Tibial artery (tissue), 4 donors: ENCODE data around the gene TOM1L2.

Experiments used
- DNase-seq, 2 donors: peaks; one replicate each; pipeline ENCODE4 v3.0.0-alpha.2; 2019
- H3K27ac ChIP-seq, 2 donors: fragments of 200-600 bp; sonication (generic) in 1 of 2; 1 replicate in 1 of 2; 2 replicates in 1 of 2; pipeline ENCODE4 v1.5.1; 2018 to 2019; ENCODE audit warnings: mild to moderate bottlenecking in 1 of 2
- H3K27me3 ChIP-seq, 2 donors: fragments of 200-600 bp; sonication (generic) in 1 of 2; one replicate each; pipeline versions ENCODE4 v1.5.1 to v1.6.0; 2016 to 2019
- H3K36me3 ChIP-seq, 3 donors: fragments of 200-600 bp; sonication (generic) in 2 of 3; one replicate each; pipeline ENCODE4 v1.5.1; 2016 to 2019; ENCODE audit warnings: mild to moderate bottlenecking in 2 of 3
- H3K4me1 ChIP-seq, 4 donors: fragments of 200-600 bp; sonication (generic) in 2 of 4; 1 replicate in 3 of 4; 2 replicates in 1 of 4; pipeline ENCODE4 v1.5.1; 2016 to 2019
- H3K4me3 ChIP-seq, 2 donors: fragments of 200-600 bp; sonication (generic) in 1 of 2; 1 replicate in 1 of 2; 2 replicates in 1 of 2; pipeline ENCODE4 v1.5.1; 2018 to 2019; ENCODE audit warnings: mild to moderate bottlenecking in 2 of 2
- H3K9me3 ChIP-seq, 3 donors: fragments of 200-600 bp; sonication (generic) in 1 of 3; one replicate each; pipeline ENCODE4 v1.5.1; 2016 to 2019
- CTCF ChIP-seq, 2 experiments: fragments of 200-600 bp in 1 of 2; fragments of 450-650 bp in 1 of 2; IDR thresholded peaks; one replicate each; pipeline ENCODE4 v1.5.1; 2017 to 2019; ENCODE audit warnings: antibody characterized with exemption in 2 of 2, mild to moderate bottlenecking in 1 of 2, moderate library complexity in 1 of 2
- intact Hi-C: fragments of 100-400 bp; cut with DNase I; formaldehyde crosslinking; loops from one replicate; pipeline ENCODE4 v1.15.0; 2023; ENCODE audit warnings: low total_unique reads

Gene TOM1L2

GRCh38 chr17:17844500-17844899 lies 127.7 kb downstream of the TOM1L2 start:
- DNase-seq: no peak
- H3K27me3 ChIP-seq: no peaks in the 10 kb centered on the region

DNA sequence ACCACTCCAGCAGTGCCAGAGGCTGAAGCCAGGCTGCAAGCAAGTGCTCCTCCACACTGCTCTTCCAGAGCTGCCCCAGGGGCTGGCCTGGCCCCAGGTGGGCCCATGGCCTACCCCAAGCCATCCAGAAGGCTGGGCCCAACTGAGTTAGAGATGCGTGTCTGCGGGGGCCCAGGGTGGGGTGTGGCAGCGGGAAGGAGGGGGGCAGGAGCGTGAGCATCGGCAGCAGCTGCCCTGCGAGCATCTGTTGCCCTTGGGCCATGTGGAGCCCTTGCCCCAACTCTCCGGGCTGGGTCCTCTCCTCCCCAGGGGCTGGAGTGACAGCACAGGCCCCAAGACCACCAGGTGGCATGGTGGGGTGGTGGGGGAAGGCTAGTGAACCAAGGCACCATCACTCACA lies 128.1 kb downstream of the TOM1L2 start:
- TF ChIP-seq CTCF (IDR thresholded peaks at IDR 0.05): no peak
- Histone ChIP-seq H3K27ac (no peak overlapping the region), H3K4me1 (peaks cover 1 to 61% (median 47%) of the 10 kb centered on the region in 4 donors), H3K27me3 (no peaks in the 10 kb centered on the region), H3K36me3 (peaks cover 0 to 24% (median 18%) of the 10 kb centered on the region in 3 donors), H3K4me3 (no peak overlapping the region), H3K9me3 (no peaks in the 10 kb centered on the region)
- no peak for DNase-seq
- intact Hi-C loops: no loop called here

More at GRCh38 chr17:17844500-17844899, 127.7 kb downstream of the TOM1L2 start:
- H3K36me3 ChIP-seq: peaks cover 0 to 24% (median 18%) of the 10 kb centered on the region in 3 donors
- intact Hi-C loops: no loop called here
- no peaks in the 10 kb centered on the region for H3K9me3 ChIP-seq
- peaks cover 6 to 61% (median 47%) of the 10 kb centered on the region in 4 donors for H3K4me1 ChIP-seq
- no peak overlapping the region for H3K27ac ChIP-seq
- no peak for TF ChIP-seq CTCF (IDR thresholded peaks at IDR 0.05)
- no peak overlapping the region for H3K4me3 ChIP-seq

- intact Hi-C loops: no loop called here
- DNase-seq: no peak
- no peak overlapping the region for H3K4me3 ChIP-seq
- H3K27ac ChIP-seq: peak overlapping the region; percentile 96 to 100
- no peak for TF ChIP-seq CTCF (IDR thresholded peaks at IDR 0.05)
- H3K36me3 ChIP-seq: peaks cover 0 to 24% (median 18%) of the 10 kb centered on the region in 3 donors
- H3K4me1 ChIP-seq: peaks cover 0 to 61% (median 46%) of the 10 kb centered on the region in 4 donors
- no peaks in the 10 kb centered on the region for H3K9me3 ChIP-seq
- no peaks in the 10 kb centered on the region for H3K27me3 ChIP-seq
Observed at GRCh38 chr17:17843096-17843495, 129.1 kb downstream of the TOM1L2 start.

DNA sequence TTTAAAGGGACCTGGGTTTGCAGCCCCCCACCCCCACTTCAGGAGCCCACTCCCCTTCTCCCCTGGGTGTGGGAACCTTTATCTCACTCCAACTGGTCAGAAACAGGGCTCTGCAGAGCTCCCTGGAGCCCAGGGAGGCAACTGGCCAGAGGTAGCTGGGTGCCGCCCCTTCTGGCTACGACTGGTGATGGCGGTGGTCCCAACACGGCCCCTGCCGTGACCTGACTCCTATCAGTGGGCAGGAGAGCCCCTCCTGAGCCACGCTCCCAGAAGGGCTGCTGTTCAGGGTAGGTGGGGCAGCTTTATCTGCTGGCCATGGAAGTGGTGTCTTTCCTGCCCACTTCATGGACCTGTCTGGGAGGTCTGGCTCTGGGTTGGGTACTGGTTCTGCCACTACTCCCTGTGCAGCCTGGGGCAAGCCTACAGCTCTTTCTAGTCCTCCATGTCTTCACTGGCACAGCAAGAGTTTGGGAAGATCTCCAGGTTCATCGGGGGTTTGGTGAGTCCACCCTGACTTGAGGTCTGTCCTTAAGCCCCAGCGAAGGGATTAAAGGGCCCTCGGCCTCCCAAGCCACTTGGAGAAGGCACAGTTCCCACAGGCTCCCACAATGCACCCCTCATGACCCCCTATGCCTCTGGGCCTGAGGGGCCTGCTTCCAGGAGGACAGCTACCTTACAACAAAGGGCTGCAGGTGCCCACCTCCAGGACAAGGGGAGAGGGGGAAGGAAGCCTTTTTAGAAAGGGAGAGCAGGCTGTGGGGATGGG lies 129.9 kb downstream of the TOM1L2 start:
- no peaks in the 10 kb centered on the region for H3K27me3 ChIP-seq
- H3K27ac ChIP-seq: peak overlapping the region; percentile 96 to 100
- no peak for TF ChIP-seq CTCF (IDR thresholded peaks at IDR 0.05)
- H3K36me3 ChIP-seq: peaks cover 0 to 22% (median 18%) of the 10 kb centered on the region in 3 donors
- no peak for DNase-seq
- H3K4me1 ChIP-seq: peaks cover 0 to 61% (median 49%) of the 10 kb centered on the region in 4 donors
- no peak overlapping the region for H3K4me3 ChIP-seq
- no peaks in the 10 kb centered on the region for H3K9me3 ChIP-seq
- intact Hi-C loops: no loop called here

DNA sequence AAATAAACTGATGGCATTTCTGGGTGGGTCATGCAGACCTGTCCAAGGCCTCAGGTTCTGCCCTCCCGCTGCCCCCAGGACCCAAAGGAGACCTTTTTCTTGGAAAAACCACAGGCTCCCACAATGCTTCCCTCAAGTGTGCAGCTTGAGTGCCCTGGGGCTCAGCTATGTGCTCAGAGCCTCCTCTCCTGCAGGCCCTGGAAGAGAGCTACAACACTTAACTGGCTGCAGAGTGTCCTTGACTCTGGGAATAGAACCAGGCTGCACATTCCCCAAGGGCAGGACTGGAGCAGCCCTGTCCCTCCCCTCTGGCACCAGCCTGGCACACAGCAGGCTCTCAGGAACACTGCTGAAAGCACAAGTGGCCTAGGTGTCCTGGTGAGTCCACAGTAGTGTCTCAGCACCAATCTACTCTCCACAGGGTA lies 130.6 kb downstream of the TOM1L2 start:
- DNase-seq: peak in 1 of 2 donors; percentile 90
- Histone ChIP-seq H3K9me3 (no peaks in the 10 kb centered on the region), H3K27me3 (no peaks in the 10 kb centered on the region), H3K27ac (peak overlapping the region; percentile 96 to 100), H3K4me1 (peaks cover 0 to 61% (median 55%) of the 10 kb centered on the region in 4 donors), H3K4me3 (no peak overlapping the region), H3K36me3 (peaks cover 0 to 15% (median 12%) of the 10 kb centered on the region in 3 donors)
- no peak for TF ChIP-seq CTCF (IDR thresholded peaks at IDR 0.05)
- intact Hi-C loops: no loop called here
